Esophagus squamous epithelium (tissue), 5 donors: ENCODE results near the gene BLOC1S3. TPM values are rescaled to one million over a fixed set of nuclear protein-coding genes. Genes with fewer than 3 reads are reported as not detected.

Experiments used
- DNase-seq: peaks from one replicate; lab custom pipeline; 2025; lab: John Stamatoyannopoulos, UW
- H3K27ac ChIP-seq, 4 donors: fragments of 200-600 bp; sonication (generic); one replicate each; pipeline ENCODE4 v1.5.1; 2016 to 2019; ENCODE audit warnings: mild to moderate bottlenecking in 1 of 4
- H3K27me3 ChIP-seq, 4 donors: fragments of 200-600 bp; sonication (generic); 1 replicate in 3 of 4; 2 replicates in 1 of 4; pipeline versions ENCODE4 v1.5.1 to v1.6.0; 2017 to 2021; ENCODE audit warnings: antibody characterized with exemption in 1 of 4
- H3K36me3 ChIP-seq, 3 donors: fragments of 200-600 bp; sonication (generic); one replicate each; pipeline ENCODE4 v1.5.1; 2016 to 2019
- H3K4me1 ChIP-seq, 3 donors: fragments of 200-600 bp; sonication (generic); one replicate each; pipeline ENCODE4 v1.5.1; 2017 to 2019
- H3K4me3 ChIP-seq, 4 donors: fragments of 200-600 bp; sonication (generic); 1 replicate in 3 of 4; 2 replicates in 1 of 4; pipeline ENCODE4 v1.5.1; 2016 to 2019; ENCODE audit warnings: mild to moderate bottlenecking in 2 of 4, moderate library complexity in 1 of 4
- H3K9me3 ChIP-seq, 3 donors: fragments of 200-600 bp; sonication (generic); one replicate each; pipeline ENCODE4 v1.5.1; 2016 to 2019
- POLR2A ChIP-seq, 4 donors: fragments of 450-650 bp; IDR thresholded peaks; one replicate each; pipeline ENCODE4 v1.6.1; 2017; ENCODE audit warnings: antibody characterized with exemption in 4 of 4, mild to moderate bottlenecking in 4 of 4, moderate library complexity in 3 of 4
- WGBS, 2 donors: methylation state at CpG; one replicate each; pipeline ENCODE4 v1.1.5; 2018; 5-methylcytosine and 5-hydroxymethylcytosine counted together
- intact Hi-C: fragments of 100-400 bp; cut with DNase I; formaldehyde crosslinking; loops from one replicate; pipeline ENCODE4 v1.15.0; 2022
- total RNA-seq, 4 donors: library from RNA; depleted of rRNA; stranded (reverse); fragments of >200 nt; gene quantifications; one replicate each; pipeline ENCODE4 v1.1.0, GENCODE V29; 2016
- TF ChIP-seq, protein P1 (sequence below), 6 experiments: fragments of 450-650 bp in 4 of 6; fragments of 200-600 bp in 2 of 6; sonication (generic) in 2 of 6; IDR thresholded peaks; one replicate each; pipeline ENCODE4 v1.5.1; 2016 to 2019; ENCODE audit warnings: antibody characterized with exemption in 6 of 6, mild to moderate bottlenecking in 4 of 6, moderate library complexity in 4 of 6
- donor health status: DM: yes; HTN: yes; CAD: no.

The BLOC1S3 gene
- total RNA-seq, 4 donors from 2014 or later = 7.9 to 18.4 (median 10.4) TPM

GRCh38 chr19:45146251-45146650 is 32.3 kb upstream of the BLOC1S3 start:
- 60 to 87% methylated on average over 2 to 4 of the region's 13 CpGs for WGBS, 2 donors
- Histone ChIP-seq H3K27me3 (peaks cover 0 to 15% (median 0%) of the 10 kb centered on the region in 4 donors), H3K9me3 (no peaks in the 10 kb centered on the region), H3K4me1 (peaks cover 0 to 10% (median 5%) of the 10 kb centered on the region in 3 donors), H3K27ac (no peak overlapping the region), H3K36me3 (peaks cover 14 to 76% (median 21%) of the 10 kb centered on the region in 3 donors), H3K4me3 (no peak overlapping the region)
- intact Hi-C loops = no loop called here
- DNase-seq = no peak
- TF ChIP-seq POLR2A (IDR thresholded peaks at IDR 0.05) = no peak
- TF ChIP-seq, protein P1, sequence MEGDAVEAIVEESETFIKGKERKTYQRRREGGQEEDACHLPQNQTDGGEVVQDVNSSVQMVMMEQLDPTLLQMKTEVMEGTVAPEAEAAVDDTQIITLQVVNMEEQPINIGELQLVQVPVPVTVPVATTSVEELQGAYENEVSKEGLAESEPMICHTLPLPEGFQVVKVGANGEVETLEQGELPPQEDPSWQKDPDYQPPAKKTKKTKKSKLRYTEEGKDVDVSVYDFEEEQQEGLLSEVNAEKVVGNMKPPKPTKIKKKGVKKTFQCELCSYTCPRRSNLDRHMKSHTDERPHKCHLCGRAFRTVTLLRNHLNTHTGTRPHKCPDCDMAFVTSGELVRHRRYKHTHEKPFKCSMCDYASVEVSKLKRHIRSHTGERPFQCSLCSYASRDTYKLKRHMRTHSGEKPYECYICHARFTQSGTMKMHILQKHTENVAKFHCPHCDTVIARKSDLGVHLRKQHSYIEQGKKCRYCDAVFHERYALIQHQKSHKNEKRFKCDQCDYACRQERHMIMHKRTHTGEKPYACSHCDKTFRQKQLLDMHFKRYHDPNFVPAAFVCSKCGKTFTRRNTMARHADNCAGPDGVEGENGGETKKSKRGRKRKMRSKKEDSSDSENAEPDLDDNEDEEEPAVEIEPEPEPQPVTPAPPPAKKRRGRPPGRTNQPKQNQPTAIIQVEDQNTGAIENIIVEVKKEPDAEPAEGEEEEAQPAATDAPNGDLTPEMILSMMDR (IDR thresholded peaks at IDR 0.05) = no peak

DNA sequence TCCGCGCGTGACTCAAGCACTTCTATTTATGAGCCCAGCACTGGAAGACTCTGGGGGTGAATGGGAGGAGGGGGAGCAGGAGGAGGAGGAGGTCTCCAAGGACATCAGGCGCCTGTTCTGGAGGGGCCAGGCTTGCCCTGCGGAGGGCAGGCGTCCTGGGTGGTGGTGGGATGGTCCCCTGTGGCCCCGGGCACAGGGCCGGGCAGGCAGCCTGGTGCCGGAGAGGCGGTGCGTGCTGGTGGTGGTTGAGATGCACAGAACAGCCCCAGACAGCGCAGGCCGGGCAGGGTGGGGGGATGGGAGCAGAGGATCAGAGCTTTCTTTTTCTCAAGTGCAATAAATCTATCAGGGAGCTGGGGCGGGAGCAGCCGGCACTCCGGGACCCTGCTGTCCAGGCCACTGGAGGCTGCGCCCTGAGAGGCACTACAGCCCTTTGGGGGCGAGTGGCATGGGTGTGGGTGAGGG is 31.8 kb upstream of the BLOC1S3 start:
- Histone ChIP-seq H3K4me1 (peaks cover 4 to 15% (median 11%) of the 10 kb centered on the region in 3 donors), H3K9me3 (no peaks in the 10 kb centered on the region), H3K27ac (no peak overlapping the region), H3K4me3 (no peak overlapping the region), H3K27me3 (peaks cover 0 to 20% (median 2%) of the 10 kb centered on the region in 4 donors), H3K36me3 (peaks cover 14 to 71% (median 21%) of the 10 kb centered on the region in 3 donors)
- TF ChIP-seq POLR2A (IDR thresholded peaks at IDR 0.05) = no peak
- TF ChIP-seq, protein P1 (IDR thresholded peaks at IDR 0.05) = no peak
- no peak for DNase-seq
- intact Hi-C loops = no loop called here
- 86 to 96% methylated on average over 4 to 6 of the region's 18 CpGs for WGBS, 2 donors

DNA sequence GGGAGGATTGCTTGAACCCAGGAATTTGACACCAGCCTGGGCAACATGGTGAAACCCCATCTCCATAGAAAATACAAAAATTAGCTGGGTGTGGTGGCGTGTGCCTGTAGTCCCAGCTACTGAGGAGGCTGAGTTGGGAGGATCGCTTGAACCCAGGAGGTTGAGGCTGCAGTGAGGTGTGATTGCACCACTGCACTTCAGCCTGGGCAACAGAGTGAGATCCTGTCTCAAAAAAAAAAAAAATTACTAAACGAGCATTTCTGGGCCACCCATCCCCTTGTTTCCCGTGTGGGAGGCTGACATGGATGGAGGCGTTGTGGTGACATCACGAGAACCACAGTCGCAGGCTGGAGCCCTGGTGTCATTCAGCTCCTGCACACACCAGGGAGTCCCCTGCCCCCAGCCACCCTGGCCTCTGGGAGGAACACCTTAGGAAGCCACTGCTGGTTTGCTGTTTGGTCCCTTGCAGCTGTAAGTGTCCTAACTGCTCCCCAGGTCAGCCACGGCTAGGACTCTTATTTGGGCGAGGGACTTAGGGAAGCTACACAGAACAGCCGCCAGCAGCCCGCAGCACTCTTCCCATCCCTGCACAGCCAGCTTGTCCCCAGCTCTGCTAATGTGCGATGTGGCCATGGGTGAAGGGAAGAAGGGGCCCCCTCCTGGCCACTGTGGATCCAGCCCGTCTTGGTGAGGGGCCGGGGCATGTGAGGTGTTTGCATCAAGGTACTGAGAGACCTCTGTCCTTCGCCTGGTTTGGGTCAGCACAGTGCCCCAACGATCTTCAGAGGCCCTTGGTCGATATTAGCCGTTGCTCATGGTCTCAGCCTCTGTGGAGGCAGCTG is 30.5 kb upstream of the BLOC1S3 start:
- no peak for DNase-seq
- TF ChIP-seq, protein P1 (IDR thresholded peaks at IDR 0.05) = no peak
- no peak for TF ChIP-seq POLR2A (IDR thresholded peaks at IDR 0.05)
- H3K4me1 ChIP-seq = peaks cover 17 to 28% (median 21%) of the 10 kb centered on the region in 3 donors
- WGBS, 2 donors = 80 to 88% methylated on average over 11 to 13 of the region's 18 CpGs
- intact Hi-C loops = no loop called here
- no peak overlapping the region for H3K4me3 ChIP-seq
- H3K27me3 ChIP-seq = peaks cover 0 to 33% (median 3%) of the 10 kb centered on the region in 4 donors
- H3K9me3 ChIP-seq = no peaks in the 10 kb centered on the region
- H3K27ac ChIP-seq = no peak overlapping the region
- H3K36me3 ChIP-seq = peaks cover 11 to 58% (median 14%) of the 10 kb centered on the region in 3 donors

DNA sequence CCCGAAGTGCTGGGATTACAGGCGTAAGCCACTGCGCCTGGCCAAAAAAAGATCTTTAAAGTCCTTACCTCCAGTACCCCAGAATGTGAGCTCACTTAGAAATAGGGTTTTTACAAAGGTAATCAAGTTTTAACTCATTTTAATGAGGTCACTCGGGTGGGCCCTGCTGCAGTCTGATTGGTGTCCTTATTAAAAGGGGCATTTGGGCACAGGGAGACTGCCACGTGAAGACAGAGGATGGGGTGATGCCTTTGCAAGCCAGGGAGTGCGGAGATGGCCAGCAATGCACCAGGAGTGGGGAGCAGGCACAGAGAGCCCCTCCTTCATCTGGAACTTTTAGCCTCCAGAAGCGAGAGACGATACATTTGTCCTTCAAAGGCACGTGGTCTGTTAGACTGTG is 29.5 kb upstream of the BLOC1S3 start:
- 84 to 89% methylated on average over 8 to 9 of the region's 9 CpGs for WGBS, 2 donors
- peaks cover 28 to 39% (median 32%) of the 10 kb centered on the region in 3 donors for H3K4me1 ChIP-seq
- intact Hi-C loops = no loop called here
- peaks cover 0 to 44% (median 3%) of the 10 kb centered on the region in 4 donors for H3K27me3 ChIP-seq
- H3K27ac ChIP-seq = no peak overlapping the region
- no peak for TF ChIP-seq POLR2A (IDR thresholded peaks at IDR 0.05)
- TF ChIP-seq, protein P1 (IDR thresholded peaks at IDR 0.05) = no peak
- peaks cover 10 to 48% (median 14%) of the 10 kb centered on the region in 3 donors for H3K36me3 ChIP-seq
- no peak for DNase-seq
- no peak overlapping the region for H3K4me3 ChIP-seq
- no peaks in the 10 kb centered on the region for H3K9me3 ChIP-seq

DNA sequence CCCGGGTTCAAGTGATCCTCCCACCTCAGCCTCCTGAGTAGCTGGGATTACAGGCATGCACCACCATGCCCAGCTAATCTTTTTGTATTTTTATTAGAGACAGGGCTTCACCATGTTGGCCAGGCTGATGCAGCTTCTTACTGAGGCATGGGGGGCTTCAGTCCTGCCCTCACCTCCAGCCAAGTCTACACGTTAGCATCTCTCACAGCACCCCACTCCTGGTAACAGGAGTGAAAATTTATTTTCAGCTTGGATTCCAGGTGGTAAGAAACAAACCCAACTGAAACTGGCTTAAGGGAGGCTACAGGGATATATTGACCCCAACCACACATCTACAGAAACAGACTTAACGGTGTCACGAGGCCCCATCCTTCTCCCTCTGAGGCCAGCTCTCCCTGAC is 28.4 kb upstream of the BLOC1S3 start:
- Histone ChIP-seq H3K27ac (no peak overlapping the region), H3K4me1 (peaks cover 32 to 49% (median 33%) of the 10 kb centered on the region in 3 donors), H3K4me3 (no peak overlapping the region), H3K27me3 (peaks cover 0 to 51% (median 3%) of the 10 kb centered on the region in 4 donors), H3K9me3 (no peaks in the 10 kb centered on the region), H3K36me3 (peaks cover 3 to 37% (median 12%) of the 10 kb centered on the region in 3 donors)
- 85 to 89% methylated on average over 4 of the region's 4 CpGs for WGBS, 2 donors
- DNase-seq = no peak
- intact Hi-C loops = no loop called here
- TF ChIP-seq, protein P1 (IDR thresholded peaks at IDR 0.05) = no peak
- no peak for TF ChIP-seq POLR2A (IDR thresholded peaks at IDR 0.05)
